K562 (cell line): ENCODE data around the gene TRAPPC5. TPM values are rescaled to one million over a fixed set of nuclear protein-coding genes. Genes with fewer than 3 reads are reported as not detected.

ENCODE experiments used
- LCOR ChIP-seq: sonication (generic); formaldehyde crosslinking; IDR thresholded peaks from 2 replicates; pipeline ENCODE4 v1.8.0; 2022; ENCODE audit warnings: mild to moderate bottlenecking, missing genetic modification reagents
- PRPF4 ChIP-seq: fragments of 200-400 bp; formaldehyde crosslinking; IDR thresholded peaks from one replicate; pipeline ENCODE4 v1.6.1; 2017; ENCODE audit warnings: low read length, low read depth, mild to moderate bottlenecking; ENCODE audit not compliant: insufficient read depth, poor library complexity, severe bottlenecking
- SP2 ChIP-seq: IDR thresholded peaks from 2 replicates; pipeline ENCODE4 v1.6.1; 2011; ENCODE audit warnings: mild to moderate bottlenecking, low read depth, low read length, moderate library complexity; ENCODE audit not compliant: poor library complexity, severe bottlenecking; ENCODE audit errors: extremely low read depth
- ZNF232 ChIP-seq: sonication (generic); formaldehyde crosslinking; IDR thresholded peaks from 2 replicates; pipeline ENCODE4 v1.8.0; 2022; ENCODE audit warnings: mild to moderate bottlenecking, missing genetic modification reagents
- ZNF431 ChIP-seq: sonication (generic); formaldehyde crosslinking; IDR thresholded peaks from 2 replicates; pipeline ENCODE4 v1.8.0; 2022; ENCODE audit warnings: mild to moderate bottlenecking, missing genetic modification reagents
- polyA plus RNA-seq, 8 experiments: library from polyadenylated mRNA; depleted of rRNA in 4 of 8; stranded (reverse) in 5 of 8; unstranded in 3 of 8; fragments of >200 nt; fragmentation: Nextera tagmentation in 2 of 8; fragmentation: Illumina TruSeq in 1 of 8; extraction: Ambion mirVana in 2 of 8; extraction: Trizol in 1 of 8; gene quantifications; 2 replicates each; pipeline versions ENCODE4 v1.2.1 to v1.2.3, GENCODE V29; 2011 to 2014; ENCODE audit warnings: inconsistent platforms in 1 of 8, missing spikeins in 1 of 8
- total RNA-seq, 7 experiments: library from RNA; depleted of rRNA in 6 of 7; stranded (reverse); fragments of >200 nt in 6 of 7; fragmentation: Illumina TruSeq in 2 of 7; extraction: Trizol in 2 of 7; gene quantifications; 2 replicates each; pipeline versions ENCODE4 v1.2.1 to v1.2.3, GENCODE V29; 2011 to 2021; ENCODE audit warnings: low replicate concordance in 1 of 7
- TF ChIP-seq, protein P1 (sequence below): fragments of 450-650 bp; conservative IDR thresholded peaks from 2 replicates; pipeline ENCODE4 v1.6.1; 2016; ENCODE audit warnings: missing genetic modification characterization, low read depth, mild to moderate bottlenecking, missing compliant biosample characterization, moderate library complexity
- TF ChIP-seq, protein P2 (sequence below): fragments of 250-450 bp; sonication (Bioruptor Pico); IDR thresholded peaks from 2 replicates; pipeline ENCODE4 v1.5.0; 2020; ENCODE audit warnings: mild to moderate bottlenecking
- TF ChIP-seq, protein P3 (sequence below): fragments of 200-800 bp; sonication (Bioruptor generic); IDR thresholded peaks from 2 replicates; pipeline ENCODE4 v1.6.1; 2017; ENCODE audit warnings: missing genetic modification characterization, missing compliant biosample characterization
- TF ChIP-seq, protein P4 (sequence below): fragments of 200-600 bp; sonication (generic); IDR thresholded peaks from one replicate; pipeline ENCODE4 v1.6.1; 2012; ENCODE audit warnings: mild to moderate bottlenecking, low read depth, low read length, inconsistent platforms

Gene TRAPPC5
- total and polyA plus RNA-seq, 9 of the 15 experiments (the other 6 are each of a cell fraction or from before 2014, with no cell fraction given), result 2.0 to 76.9 (median 29.3) TPM

DNA sequence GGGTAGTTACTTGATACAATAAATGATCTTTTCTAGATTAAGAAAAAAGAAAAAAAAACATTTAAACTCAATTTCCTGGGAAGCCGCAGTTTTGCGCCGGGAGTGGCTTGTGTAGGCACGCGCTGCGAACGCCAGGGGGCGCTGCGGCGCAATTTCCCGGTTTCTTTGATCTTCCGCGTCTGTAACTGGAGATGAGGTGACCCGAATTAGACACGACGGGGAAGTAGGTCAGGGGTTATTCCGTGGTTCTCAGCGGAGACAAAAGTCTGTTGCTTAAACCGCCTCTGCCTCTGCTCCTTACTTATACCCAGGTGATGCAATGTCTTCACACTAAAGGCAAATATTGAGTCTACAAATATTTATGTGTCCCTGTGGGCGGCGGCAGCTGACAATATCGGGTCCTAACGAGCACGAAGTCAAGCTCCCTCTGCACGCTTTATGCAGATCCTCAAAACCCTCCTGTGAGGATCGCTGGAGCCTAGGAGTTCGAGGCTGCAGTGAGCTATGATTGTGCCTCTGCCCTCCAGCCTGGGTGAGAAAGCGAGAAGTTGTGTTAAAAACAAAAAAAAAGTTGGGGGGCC is 28.5 kb upstream of the TRAPPC5 start (continued):
- TF ChIP-seq, protein P1, sequence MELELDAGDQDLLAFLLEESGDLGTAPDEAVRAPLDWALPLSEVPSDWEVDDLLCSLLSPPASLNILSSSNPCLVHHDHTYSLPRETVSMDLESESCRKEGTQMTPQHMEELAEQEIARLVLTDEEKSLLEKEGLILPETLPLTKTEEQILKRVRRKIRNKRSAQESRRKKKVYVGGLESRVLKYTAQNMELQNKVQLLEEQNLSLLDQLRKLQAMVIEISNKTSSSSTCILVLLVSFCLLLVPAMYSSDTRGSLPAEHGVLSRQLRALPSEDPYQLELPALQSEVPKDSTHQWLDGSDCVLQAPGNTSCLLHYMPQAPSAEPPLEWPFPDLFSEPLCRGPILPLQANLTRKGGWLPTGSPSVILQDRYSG (tag), result no peak
- TF ChIP-seq LCOR (CRISPR knock-in tag), result no peak; the same call in 1 of the 2 replicates
- no peak for TF ChIP-seq ZNF232
- TF ChIP-seq SP2, result no peak
- TF ChIP-seq, protein P2, sequence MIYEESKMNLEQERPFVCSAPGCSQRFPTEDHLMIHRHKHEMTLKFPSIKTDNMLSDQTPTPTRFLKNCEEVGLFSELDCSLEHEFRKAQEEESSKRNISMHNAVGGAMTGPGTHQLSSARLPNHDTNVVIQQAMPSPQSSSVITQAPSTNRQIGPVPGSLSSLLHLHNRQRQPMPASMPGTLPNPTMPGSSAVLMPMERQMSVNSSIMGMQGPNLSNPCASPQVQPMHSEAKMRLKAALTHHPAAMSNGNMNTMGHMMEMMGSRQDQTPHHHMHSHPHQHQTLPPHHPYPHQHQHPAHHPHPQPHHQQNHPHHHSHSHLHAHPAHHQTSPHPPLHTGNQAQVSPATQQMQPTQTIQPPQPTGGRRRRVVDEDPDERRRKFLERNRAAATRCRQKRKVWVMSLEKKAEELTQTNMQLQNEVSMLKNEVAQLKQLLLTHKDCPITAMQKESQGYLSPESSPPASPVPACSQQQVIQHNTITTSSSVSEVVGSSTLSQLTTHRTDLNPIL (CRISPR knock-in tag), result no peak
- TF ChIP-seq, protein P3, sequence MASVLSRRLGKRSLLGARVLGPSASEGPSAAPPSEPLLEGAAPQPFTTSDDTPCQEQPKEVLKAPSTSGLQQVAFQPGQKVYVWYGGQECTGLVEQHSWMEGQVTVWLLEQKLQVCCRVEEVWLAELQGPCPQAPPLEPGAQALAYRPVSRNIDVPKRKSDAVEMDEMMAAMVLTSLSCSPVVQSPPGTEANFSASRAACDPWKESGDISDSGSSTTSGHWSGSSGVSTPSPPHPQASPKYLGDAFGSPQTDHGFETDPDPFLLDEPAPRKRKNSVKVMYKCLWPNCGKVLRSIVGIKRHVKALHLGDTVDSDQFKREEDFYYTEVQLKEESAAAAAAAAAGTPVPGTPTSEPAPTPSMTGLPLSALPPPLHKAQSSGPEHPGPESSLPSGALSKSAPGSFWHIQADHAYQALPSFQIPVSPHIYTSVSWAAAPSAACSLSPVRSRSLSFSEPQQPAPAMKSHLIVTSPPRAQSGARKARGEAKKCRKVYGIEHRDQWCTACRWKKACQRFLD (CRISPR knock-in tag), result no peak
- 0 out of 2 replicates have a peak, but pooled peaks have one; percentile 18 for TF ChIP-seq ZNF431 (CRISPR knock-in tag)
- TF ChIP-seq, protein P4, sequence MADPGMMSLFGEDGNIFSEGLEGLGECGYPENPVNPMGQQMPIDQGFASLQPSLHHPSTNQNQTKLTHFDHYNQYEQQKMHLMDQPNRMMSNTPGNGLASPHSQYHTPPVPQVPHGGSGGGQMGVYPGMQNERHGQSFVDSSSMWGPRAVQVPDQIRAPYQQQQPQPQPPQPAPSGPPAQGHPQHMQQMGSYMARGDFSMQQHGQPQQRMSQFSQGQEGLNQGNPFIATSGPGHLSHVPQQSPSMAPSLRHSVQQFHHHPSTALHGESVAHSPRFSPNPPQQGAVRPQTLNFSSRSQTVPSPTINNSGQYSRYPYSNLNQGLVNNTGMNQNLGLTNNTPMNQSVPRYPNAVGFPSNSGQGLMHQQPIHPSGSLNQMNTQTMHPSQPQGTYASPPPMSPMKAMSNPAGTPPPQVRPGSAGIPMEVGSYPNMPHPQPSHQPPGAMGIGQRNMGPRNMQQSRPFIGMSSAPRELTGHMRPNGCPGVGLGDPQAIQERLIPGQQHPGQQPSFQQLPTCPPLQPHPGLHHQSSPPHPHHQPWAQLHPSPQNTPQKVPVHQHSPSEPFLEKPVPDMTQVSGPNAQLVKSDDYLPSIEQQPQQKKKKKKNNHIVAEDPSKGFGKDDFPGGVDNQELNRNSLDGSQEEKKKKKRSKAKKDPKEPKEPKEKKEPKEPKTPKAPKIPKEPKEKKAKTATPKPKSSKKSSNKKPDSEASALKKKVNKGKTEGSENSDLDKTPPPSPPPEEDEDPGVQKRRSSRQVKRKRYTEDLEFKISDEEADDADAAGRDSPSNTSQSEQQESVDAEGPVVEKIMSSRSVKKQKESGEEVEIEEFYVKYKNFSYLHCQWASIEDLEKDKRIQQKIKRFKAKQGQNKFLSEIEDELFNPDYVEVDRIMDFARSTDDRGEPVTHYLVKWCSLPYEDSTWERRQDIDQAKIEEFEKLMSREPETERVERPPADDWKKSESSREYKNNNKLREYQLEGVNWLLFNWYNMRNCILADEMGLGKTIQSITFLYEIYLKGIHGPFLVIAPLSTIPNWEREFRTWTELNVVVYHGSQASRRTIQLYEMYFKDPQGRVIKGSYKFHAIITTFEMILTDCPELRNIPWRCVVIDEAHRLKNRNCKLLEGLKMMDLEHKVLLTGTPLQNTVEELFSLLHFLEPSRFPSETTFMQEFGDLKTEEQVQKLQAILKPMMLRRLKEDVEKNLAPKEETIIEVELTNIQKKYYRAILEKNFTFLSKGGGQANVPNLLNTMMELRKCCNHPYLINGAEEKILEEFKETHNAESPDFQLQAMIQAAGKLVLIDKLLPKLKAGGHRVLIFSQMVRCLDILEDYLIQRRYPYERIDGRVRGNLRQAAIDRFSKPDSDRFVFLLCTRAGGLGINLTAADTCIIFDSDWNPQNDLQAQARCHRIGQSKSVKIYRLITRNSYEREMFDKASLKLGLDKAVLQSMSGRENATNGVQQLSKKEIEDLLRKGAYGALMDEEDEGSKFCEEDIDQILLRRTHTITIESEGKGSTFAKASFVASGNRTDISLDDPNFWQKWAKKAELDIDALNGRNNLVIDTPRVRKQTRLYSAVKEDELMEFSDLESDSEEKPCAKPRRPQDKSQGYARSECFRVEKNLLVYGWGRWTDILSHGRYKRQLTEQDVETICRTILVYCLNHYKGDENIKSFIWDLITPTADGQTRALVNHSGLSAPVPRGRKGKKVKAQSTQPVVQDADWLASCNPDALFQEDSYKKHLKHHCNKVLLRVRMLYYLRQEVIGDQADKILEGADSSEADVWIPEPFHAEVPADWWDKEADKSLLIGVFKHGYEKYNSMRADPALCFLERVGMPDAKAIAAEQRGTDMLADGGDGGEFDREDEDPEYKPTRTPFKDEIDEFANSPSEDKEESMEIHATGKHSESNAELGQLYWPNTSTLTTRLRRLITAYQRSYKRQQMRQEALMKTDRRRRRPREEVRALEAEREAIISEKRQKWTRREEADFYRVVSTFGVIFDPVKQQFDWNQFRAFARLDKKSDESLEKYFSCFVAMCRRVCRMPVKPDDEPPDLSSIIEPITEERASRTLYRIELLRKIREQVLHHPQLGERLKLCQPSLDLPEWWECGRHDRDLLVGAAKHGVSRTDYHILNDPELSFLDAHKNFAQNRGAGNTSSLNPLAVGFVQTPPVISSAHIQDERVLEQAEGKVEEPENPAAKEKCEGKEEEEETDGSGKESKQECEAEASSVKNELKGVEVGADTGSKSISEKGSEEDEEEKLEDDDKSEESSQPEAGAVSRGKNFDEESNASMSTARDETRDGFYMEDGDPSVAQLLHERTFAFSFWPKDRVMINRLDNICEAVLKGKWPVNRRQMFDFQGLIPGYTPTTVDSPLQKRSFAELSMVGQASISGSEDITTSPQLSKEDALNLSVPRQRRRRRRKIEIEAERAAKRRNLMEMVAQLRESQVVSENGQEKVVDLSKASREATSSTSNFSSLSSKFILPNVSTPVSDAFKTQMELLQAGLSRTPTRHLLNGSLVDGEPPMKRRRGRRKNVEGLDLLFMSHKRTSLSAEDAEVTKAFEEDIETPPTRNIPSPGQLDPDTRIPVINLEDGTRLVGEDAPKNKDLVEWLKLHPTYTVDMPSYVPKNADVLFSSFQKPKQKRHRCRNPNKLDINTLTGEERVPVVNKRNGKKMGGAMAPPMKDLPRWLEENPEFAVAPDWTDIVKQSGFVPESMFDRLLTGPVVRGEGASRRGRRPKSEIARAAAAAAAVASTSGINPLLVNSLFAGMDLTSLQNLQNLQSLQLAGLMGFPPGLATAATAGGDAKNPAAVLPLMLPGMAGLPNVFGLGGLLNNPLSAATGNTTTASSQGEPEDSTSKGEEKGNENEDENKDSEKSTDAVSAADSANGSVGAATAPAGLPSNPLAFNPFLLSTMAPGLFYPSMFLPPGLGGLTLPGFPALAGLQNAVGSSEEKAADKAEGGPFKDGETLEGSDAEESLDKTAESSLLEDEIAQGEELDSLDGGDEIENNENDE, result no peak
- no peak for TF ChIP-seq PRPF4
